Right atrium auricular region (tissue), 2 donors: ENCODE results near the gene TECPR2. TPM values are rescaled to one million over a fixed set of nuclear protein-coding genes. Genes with fewer than 3 reads are reported as not detected.

Source experiments
- DNase-seq: peaks from one replicate; pipeline ENCODE4 v3.0.0-alpha.2; 2019; ENCODE audit warnings: low spot score
- H3K27ac ChIP-seq, 2 donors: fragments of 200-600 bp; sonication (generic); 1 replicate in 1 of 2; 2 replicates in 1 of 2; pipeline ENCODE4 v1.5.1; 2016 to 2019
- H3K27me3 ChIP-seq, 2 donors: fragments of 200-600 bp; sonication (generic); one replicate each; pipeline versions ENCODE4 v1.5.1 to v1.6.0; 2017 to 2019
- H3K36me3 ChIP-seq: fragments of 200-600 bp; sonication (generic); one replicate; pipeline ENCODE4 v1.5.1; 2016
- H3K4me1 ChIP-seq, 2 donors: fragments of 200-600 bp; sonication (generic); one replicate each; pipeline versions ENCODE4 v1.5.1 to v1.6.0; 2017 to 2019
- H3K4me3 ChIP-seq, 2 donors: fragments of 200-600 bp; sonication (generic); 1 replicate in 1 of 2; 2 replicates in 1 of 2; pipeline ENCODE4 v1.5.1; 2017 to 2019; ENCODE audit warnings: mild to moderate bottlenecking in 1 of 2, moderate library complexity in 1 of 2
- H3K9me3 ChIP-seq, 2 donors: fragments of 200-600 bp; sonication (generic); one replicate each; pipeline ENCODE4 v1.5.1; 2019
- CTCF ChIP-seq, 2 donors: fragments of 200-600 bp; sonication (generic); IDR thresholded peaks; one replicate each; pipeline ENCODE4 v1.5.1; 2019; ENCODE audit warnings: antibody characterized with exemption in 2 of 2
- total RNA-seq, 2 donors: library from RNA; depleted of rRNA; stranded (reverse); fragments of >200 nt; gene quantifications; one replicate each; pipeline ENCODE4 v1.1.0, GENCODE V29; 2016

TECPR2 gene
- total RNA-seq, 2 donors from 2014 or later = 13.2 to 15.5 TPM

- Histone ChIP-seq H3K36me3 (peaks cover 55% of the 10 kb centered on the region), H3K9me3 (no peaks in the 10 kb centered on the region), H3K4me3 (no peak overlapping the region), H3K27ac (no peak overlapping the region), H3K27me3 (no peaks in the 10 kb centered on the region), H3K4me1 (no peaks in the 10 kb centered on the region)
- no peak for TF ChIP-seq CTCF (IDR thresholded peaks at IDR 0.05)
- no peak for DNase-seq
Observed at GRCh38 chr14:102440392-102440791, 77.7 kb downstream of the TECPR2 start.

- TF ChIP-seq CTCF (IDR thresholded peaks at IDR 0.05) = no peak
- Histone ChIP-seq H3K27ac (no peak overlapping the region), H3K4me1 (no peaks in the 10 kb centered on the region), H3K27me3 (no peaks in the 10 kb centered on the region), H3K36me3 (peaks cover 76% of the 10 kb centered on the region), H3K4me3 (no peak overlapping the region), H3K9me3 (no peaks in the 10 kb centered on the region)
- DNase-seq = no peak
Observed at GRCh38 chr14:102442241-102443211, 79.8 kb downstream of the TECPR2 start.

GRCh38 chr14:102445066-102445465, 82.3 kb downstream of the TECPR2 start:
- no peak for DNase-seq
- no peaks in the 10 kb centered on the region for H3K27me3 ChIP-seq
- H3K27ac ChIP-seq = no peak overlapping the region
- no peaks in the 10 kb centered on the region for H3K4me1 ChIP-seq
- H3K36me3 ChIP-seq = peaks cover 85% of the 10 kb centered on the region
- H3K9me3 ChIP-seq = no peaks in the 10 kb centered on the region
- H3K4me3 ChIP-seq = no peak overlapping the region
- TF ChIP-seq CTCF (IDR thresholded peaks at IDR 0.05) = no peak

- TF ChIP-seq CTCF (IDR thresholded peaks at IDR 0.05) = no peak
- no peak overlapping the region for H3K4me3 ChIP-seq
- DNase-seq = no peak
- no peaks in the 10 kb centered on the region for H3K4me1 ChIP-seq
- H3K27ac ChIP-seq = no peak overlapping the region
- H3K9me3 ChIP-seq = no peaks in the 10 kb centered on the region
- H3K27me3 ChIP-seq = no peaks in the 10 kb centered on the region
- H3K36me3 ChIP-seq = peaks cover 85% of the 10 kb centered on the region
Observed at GRCh38 chr14:102445641-102446040, 82.9 kb downstream of the TECPR2 start.

- Histone ChIP-seq H3K4me3 (no peak overlapping the region), H3K36me3 (peaks cover 68% of the 10 kb centered on the region), H3K27ac (no peak overlapping the region), H3K27me3 (no peaks in the 10 kb centered on the region), H3K9me3 (no peaks in the 10 kb centered on the region), H3K4me1 (no peaks in the 10 kb centered on the region)
- TF ChIP-seq CTCF (IDR thresholded peaks at IDR 0.05) = no peak
- DNase-seq = no peak
Observed at GRCh38 chr14:102450206-102451063, 87.7 kb downstream of the TECPR2 start.
